Inflammatory macrophage (primary cell): ENCODE data around the gene XYLT2.

Source experiments
- DNase-seq, 2 donors: peaks; one replicate each; pipeline ENCODE4 v3.0.0-alpha.2; 2020 to 2022

Gene XYLT2

DNA sequence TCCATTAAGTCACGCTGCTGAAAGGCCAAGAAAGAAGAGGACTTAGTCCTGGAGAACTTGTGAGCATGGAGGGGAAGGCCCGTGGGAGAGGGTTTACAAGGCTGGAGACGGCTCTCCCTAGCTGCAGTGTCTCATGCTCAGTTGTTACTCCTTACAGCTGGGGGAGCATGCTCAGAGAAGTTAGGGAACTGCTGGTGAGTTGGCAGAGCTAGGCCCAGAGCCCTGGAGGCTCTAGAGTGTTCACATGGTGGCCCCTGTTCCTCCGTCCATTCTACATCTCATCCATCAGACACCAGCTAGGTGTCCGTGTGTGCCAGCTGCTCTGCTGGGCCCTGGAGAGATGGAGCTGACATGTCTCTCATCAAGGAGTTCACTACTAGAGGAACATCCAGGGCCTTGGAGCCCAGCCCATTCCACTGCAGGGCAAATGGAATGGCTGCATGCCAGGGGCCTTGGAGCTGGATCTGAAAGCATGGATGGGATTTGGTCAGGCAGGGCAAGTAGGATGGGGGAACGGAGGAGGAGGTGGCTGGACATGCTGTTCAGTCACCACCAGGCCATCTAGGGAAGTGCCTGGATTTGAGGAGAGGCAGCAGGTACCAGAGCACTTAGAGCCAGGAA, 6.3 kb downstream of the XYLT2 start:
- DNase-seq: no peak

DNA sequence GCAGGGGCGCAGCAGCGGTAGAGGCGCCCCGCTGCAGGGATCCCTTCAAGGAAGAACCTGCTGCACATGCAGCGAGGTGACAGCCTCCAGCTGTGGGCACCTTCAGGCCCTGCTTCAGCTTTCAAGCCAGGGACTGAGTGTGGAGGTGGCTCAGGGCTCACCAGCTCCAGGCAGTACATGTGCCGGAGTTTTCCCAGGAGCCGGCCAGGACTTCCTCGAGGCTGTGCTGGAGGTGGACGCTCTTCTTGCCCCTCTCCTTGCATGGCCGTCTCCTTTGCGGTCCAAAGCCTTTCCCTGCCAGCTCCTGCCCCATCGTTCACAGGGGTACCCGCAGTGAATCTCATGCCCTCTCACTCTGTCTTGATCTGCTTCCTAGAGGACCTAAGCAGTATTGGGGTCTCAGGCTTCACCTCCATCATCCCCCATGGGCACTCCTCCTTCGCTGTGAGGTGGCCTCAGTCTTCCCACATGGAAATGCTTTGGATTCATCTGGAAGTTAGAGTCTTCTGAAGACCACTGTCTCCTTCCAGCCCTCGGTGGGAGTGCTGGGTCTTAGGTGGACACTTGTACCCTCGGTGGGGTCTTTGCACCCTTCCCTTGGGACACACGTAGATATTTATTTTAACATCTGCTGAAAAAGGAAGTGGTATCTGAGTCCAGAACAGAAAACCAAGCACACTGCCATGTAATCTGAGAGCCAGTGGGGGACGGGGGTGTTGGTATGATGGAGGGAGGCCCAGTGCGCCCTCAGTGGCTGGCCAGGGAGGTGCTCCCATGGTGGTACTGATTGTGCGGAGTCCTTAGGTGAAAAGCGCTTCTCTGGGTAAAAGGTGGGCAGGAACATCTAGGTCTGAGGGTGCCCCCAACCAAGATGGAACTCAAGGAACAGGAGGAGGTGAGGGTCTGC, 7.0 kb downstream of the XYLT2 start:
- no peak for DNase-seq

DNA sequence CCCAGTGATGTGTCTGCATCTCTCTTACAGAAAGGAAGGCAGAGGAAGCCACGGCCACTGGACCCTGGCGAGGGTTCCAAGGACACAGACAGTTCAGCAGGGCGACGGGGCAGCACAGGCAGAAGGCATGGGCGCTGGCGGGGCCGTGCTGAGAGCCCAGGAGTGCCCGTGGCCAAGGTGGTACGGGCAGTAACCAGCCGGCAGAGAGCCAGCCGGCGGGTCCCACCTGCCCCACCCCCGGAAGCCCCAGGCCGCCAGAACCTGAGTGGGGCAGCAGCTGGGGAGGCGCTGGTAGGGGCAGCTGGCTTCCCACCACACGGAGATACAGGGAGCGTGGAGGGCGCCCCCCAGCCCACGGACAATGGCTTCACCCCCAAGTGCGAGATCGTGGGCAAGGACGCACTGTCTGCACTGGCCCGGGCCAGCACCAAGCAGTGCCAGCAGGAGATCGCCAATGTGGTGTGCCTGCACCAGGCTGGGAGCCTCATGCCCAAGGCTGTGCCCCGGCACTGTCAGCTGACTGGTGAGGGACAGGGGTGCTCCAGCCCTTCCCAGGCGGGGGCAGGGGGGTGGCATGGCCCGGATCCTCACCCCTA, 7.8 kb downstream of the XYLT2 start:
- DNase-seq: no peak

DNA sequence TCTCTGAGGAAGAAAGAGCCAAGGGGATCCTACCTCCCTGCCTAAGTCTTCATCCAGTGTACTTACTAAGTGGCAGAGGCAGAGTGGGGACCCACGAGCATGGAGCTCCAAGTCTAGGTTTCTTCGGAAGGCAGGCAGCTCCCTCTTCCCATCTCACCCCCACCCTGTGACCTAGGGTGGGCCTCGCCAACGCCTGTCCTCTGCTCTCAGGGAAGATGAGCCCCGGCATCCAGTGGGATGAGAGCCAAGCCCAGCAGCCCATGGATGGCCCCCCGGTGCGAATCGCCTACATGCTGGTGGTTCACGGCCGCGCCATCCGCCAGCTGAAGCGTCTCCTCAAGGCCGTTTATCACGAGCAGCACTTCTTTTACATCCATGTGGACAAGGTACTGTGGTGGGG, 8.3 kb downstream of the XYLT2 start:
- no peak for DNase-seq

DNA sequence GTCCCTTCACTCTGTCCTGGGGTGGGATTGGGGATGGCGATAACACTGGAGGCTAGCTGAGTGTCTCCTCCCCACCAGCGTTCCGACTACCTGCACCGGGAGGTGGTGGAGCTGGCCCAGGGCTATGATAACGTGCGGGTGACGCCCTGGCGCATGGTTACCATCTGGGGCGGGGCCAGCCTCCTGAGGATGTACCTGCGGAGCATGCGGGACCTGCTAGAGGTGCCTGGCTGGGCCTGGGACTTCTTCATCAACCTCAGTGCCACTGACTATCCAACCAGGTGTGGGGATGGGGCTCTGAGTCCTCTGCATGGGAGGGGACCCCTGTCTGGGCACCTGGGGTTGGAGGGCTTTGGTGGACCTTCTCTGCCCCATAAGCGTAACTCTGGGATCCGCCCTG, 8.8 kb downstream of the XYLT2 start:
- DNase-seq: no peak

DNA sequence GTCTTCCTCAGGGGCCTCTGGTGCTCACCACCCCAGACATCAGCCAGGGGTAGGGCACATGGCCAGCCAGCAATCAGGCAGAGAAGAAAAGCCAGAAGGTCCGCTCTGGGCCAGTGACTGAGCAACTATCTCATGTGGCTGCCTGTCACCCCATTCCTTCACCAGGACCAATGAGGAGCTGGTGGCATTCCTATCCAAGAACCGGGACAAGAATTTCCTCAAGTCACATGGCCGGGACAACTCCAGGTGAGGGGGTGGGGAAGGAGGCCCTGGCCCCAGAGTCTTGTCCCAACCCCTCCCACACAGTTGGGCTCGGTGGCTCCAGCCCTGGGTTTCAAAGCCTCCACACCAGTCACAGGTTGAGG, 9.4 kb downstream of the XYLT2 start:
- DNase-seq: no peak

DNA sequence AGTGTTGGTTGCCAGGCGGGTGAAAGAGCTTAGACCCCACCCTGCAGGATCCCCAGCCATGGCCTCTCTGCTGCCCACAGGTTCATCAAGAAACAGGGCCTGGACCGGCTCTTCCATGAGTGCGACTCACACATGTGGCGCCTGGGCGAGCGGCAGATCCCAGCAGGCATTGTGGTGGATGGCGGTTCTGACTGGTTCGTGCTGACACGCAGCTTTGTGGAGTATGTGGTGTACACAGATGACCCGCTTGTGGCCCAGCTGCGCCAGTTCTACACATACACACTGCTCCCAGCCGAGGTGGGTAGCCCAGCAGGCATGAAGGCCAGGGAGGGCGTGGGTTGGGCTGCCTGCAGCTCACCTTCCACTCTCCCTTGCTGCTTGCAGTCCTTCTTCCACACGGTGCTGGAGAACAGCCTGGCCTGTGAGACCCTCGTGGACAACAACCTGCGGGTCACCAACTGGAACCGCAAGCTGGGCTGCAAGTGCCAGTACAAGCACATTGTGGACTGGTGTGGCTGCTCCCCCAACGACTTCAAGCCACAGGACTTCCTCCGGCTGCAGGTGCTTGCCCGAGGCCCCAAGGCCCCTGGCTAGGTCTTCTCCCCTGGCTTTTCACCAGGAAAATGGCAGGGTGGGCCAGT, 9.9 kb downstream of the XYLT2 start:
- DNase-seq: no peak

DNA sequence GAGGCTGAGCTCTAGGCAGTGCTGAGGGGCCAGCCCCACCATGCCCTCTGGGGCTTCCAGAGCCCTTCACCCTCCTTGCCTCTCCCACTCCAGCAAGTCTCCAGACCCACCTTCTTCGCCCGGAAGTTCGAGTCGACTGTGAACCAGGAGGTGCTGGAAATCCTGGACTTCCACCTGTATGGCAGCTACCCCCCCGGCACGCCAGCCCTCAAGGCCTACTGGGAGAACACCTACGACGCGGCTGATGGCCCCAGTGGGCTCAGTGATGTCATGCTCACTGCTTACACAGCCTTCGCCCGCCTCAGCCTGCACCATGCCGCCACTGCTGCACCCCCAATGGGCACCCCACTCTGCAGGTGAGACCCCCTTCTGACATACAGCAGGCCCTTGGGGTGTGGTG, 10.5 kb downstream of the XYLT2 start:
- DNase-seq: no peak

DNA sequence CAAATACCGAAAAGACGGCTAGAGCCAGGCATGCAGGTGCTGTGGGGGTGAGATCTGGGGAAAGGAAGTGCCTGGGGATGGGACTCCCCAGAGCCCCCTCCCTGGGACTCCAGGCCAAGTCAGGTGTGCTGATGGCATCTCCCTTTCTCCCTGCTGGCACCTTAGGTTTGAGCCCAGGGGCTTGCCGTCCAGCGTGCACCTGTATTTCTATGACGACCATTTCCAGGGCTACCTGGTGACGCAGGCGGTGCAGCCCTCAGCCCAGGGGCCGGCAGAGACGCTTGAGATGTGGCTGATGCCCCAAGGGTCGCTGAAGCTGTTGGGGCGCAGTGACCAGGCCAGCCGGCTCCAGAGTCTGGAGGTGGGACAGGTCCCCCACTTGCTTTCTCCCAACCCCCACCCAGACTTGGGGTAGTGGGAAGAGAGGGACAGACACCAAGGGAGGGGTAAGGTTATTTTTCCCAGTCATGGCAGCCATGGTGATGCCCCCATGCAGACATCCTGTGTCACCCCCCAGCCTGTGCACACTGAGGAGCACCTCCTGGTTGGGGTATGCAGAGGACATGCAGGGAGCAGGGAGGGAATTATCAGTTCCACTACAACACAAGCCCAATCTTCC, 11.1 kb downstream of the XYLT2 start:
- no peak for DNase-seq

DNA sequence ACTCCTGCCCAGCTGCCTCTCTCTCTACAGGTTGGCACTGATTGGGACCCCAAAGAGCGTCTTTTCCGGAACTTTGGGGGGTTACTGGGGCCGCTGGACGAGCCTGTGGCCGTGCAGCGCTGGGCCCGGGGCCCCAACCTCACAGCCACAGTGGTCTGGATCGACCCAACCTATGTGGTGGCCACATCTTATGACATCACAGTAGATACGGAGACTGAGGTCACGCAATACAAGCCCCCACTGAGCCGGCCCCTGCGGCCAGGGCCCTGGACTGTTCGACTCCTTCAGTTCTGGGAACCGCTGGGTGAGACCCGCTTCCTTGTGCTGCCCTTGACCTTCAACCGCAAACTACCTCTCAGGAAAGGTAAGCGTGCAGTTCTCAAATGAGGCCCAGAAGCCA, 12.3 kb downstream of the XYLT2 start:
- no peak for DNase-seq

DNA sequence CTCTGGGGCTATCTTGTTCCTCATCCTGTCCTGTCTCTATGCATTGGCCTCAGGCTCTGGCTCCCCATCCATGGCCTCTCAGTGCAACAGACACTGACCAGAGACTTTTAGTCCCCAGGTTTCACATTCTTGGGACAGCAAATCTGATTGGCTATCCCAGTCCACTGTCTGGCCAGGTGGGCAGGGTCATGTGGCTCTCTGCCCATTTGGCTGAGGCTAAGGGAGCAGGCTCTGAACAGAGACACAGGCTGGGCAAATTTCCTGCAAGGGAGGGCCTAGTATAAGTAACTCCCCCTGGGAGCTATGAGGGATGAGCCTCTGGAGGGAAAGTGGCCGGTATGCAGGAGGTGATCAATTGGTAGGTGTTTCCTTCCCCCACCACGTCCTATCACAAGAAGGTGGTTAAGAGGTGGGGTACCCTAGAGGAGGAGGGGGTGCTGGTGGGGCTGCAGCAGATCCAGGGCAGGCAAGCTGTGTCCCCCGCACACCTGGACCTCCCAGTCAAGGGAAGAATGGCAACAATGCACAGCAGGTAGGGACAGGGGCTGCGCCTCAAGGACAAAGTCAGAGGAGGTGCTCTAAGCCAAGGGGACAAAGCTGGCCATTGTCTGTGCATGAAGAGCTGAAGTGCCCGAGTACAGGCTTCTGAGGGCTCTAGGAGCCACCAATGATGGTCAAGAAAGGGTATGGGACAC, 13.2 kb downstream of the XYLT2 start:
- no peak for DNase-seq

DNA sequence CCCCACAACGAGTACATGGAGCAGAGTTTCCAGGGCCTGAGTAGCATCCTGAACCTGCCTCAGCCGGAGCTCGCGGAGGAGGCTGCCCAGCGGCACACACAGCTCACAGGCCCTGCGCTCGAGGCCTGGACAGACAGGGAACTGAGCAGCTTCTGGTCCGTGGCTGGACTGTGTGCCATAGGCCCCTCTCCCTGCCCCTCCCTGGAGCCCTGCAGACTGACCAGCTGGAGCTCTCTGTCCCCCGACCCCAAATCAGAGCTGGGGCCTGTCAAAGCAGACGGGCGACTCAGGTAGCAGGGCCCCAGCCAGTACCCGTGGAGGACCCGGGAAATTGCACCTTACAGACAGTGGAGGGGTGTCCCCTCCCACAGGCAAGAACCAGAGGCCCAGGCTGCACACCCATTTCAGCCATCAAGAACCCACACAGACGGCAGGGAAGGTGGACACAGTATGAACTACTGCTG, 14.1 kb downstream of the XYLT2 start:
- DNase-seq: no peak

DNA sequence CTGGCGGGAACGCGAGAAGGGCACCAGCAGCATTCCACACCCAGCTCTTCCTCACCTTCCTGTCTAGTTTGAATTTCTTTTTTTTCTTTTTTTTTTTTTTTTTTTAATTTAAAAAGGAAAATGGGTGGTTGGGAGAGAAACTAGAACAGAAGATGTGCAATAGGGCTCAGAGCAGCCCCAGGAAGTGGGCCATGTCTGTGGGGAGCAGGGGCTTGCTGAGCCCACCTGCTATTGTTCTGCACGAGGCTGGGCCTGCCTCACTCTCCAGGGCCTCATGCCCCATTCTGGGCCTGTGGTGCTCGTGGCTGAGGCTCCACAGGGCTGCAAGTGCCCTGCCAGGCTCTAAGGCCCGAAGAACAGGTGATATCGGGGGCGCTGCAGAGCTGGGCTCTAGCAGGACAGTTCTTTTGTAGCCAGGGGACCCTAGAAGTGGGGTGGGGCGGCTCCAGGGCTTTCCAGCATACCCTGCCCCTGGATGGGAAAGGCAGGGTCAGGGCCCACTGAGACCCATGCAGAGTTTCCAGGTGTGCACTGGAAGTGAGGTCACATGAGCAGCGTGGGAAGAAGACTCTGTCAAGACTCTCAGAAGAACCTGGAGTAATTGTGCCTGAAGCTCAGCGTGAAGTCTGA, 14.7 kb downstream of the XYLT2 start:
- DNase-seq: no peak

DNA sequence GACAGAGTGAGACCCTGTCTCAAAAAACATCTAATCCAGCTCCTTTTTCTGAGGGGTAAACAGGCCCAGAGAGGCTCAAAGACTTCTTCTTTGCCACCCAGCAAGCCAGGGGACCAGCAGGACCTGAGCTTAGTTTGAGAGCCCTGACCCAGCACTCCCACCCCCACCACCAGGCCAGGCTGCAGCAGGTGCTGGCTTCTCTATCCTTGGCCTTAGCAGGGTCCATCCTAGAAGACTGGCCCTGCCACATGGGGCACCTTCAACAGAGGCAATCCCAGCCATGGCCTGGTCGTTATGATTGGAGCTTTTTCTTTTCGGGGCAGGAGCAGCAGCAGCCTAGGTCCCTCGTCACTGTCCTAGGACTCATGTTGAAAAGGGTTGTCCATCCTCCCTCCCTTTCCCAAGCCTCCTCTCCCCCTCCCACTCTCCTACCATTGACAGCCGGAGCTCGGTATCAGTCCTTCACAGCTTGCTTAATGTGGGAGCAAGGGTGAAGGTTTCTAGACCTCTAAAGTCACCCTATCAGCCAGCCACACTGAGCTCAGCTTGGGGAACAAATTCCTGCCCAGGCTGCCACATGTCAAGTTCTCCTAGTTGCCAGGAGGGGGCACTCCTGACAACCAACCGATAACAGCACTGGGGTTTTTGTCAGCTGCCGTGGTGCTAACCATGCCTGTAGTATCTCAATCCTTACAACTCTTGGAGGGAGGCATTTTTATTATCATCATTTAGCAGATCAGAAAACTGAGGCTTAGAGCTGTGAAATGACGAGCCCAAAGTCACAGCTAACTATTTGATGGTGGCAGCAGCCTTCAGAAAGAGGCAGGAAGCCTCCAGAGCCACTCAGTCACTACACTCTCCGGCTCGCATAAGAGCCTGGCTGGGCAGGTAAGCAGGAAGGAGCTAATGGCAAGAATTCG, 15.9 kb downstream of the XYLT2 start:
- DNase-seq: peak; percentile 53 to 73

DNA sequence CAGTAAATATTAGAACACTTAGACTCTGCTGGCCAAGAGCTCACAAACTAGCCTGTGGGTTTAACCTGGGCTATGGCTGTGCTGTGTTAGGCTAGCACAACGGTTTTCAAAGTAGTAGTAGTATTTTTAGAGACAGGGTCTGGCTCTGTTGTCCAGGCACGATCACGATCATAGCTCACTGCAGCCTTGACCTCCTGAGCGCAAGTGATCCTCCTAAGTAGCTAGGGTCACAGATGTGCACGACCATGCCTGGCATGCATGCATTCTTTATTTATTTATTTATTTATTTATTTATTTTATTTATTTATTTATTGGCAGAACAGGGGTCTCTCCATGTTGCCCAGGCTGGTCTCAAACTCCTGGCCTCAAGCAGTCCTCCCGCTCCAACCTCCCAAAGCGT, 16.7 kb downstream of the XYLT2 start:
- DNase-seq: no peak

DNA sequence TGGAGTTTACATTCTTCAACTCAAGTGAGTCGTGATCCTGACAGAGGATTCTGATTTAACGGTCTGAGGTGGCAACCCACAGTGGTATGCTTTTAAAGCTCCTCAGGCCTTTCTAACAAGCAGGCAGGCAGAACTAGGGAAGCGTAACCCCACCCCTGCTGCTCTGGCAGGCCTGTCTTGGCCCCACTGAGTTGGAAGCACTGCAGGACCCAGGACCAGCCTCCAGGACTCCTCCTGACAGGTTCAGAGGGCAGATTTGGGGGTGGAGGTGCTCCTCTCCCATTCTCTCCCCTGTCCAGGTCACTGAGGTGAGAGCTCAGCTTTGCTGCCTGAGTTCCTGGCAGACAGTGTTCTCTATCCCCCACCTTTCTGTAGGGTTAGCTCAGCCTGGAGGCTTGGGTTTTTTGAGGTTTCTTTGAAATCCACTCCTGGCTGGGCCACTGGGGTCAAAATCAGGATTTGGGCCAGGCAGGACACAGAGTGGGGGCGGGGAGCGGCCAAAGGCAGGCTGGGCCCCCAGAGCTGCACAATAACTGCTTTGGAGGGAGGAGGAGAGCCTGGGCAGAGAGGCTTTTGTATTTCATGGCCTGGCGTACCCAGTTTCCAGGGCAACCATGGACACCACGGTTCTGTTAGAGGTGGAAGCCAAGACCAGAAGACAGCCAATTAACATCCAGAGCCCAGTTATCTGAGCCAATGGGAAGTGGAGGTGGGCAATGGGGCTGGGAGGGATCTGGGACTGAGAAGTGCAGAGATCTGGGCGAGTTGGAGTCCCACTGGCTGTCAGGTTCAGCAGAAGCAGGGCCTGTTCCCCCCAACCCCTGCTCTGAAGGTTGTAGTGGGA, 17.5 kb downstream of the XYLT2 start:
- no peak for DNase-seq

DNA sequence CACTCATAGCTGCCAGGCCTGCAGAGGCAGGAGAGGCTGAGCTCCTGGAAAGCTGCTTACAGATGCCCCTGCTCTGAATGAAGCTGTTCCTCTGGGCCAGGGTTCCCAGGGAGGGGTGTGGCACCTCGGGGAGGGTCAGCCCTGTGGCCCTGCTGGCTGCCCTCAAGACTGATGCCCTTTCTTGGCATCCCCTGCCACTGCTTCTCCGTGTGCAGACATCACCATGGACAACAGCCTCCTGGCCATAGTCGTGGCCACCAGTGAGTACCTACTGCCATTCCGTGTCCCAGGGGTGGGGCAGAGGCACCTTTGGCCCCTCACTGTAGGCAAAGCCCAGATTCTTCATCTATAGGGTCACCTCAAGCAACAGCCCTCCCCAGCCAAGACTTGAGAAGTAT, 18.1 kb downstream of the XYLT2 start:
- DNase-seq: no peak

DNA sequence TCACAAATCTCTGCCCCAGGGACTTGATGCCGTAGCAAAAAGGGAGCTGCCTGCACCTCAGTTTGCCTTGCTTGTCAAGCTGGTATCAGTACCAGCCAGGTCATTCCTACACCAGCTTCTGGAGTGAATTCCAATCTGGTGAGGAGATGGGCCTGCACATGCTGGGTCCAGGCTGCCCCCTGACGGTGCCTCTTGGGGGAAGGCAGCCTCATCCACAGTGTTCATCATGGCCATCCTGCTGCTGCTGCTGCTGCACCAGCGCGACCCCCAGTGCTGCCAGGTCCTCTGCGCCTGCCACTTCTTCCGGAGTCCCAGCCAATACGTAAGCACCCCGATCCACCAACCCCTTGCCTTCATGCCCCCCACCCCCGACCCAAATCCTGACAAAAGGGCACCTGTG, 18.8 kb downstream of the XYLT2 start:
- no peak for DNase-seq

DNA sequence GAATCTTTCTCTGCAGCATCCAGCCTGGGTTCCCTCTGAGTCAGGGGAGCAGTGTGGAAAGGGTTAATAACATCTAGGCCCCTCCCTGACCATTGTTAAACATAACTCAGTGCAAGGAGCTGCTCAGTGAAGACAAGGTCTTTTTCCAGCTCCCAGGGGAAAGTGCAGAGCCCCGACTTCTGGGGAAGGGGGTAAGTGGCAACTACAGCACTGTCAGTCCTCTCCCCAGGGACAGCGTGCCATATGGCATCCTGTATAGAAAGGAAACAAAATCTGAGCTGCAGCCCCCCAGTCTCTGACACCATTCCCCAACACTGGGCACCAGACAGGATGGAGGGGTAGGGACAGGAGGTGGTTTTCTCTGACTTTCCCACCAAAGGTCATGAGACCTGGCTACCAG, 19.2 kb downstream of the XYLT2 start:
- no peak for DNase-seq
